H4 (cell line): ENCODE measurements around the gene GALK1. TPM values are rescaled to one million over a fixed set of nuclear protein-coding genes. Genes with fewer than 3 reads are reported as not detected.

Source experiments
- DNase-seq: peaks from one replicate; pipeline ENCODE4 v3.0.0-alpha.2; 2015; ENCODE audit warnings: low spot score
- total RNA-seq: library from RNA; depleted of rRNA; stranded (reverse); fragments of >200 nt; shearing (Covaris generic); gene quantifications from 2 replicates; pipeline ENCODE4 v1.2.3, GENCODE V29; 2014; rRNA removed

GALK1 gene
- total RNA-seq, 1 experiment from 2014 or later = 46.3 TPM

- no peak for DNase-seq
These were observed 39.5 kb downstream of the GALK1 start for GRCh38 chr17:75725504-75725903.

- no peak for DNase-seq
These were observed 40.7 kb downstream of the GALK1 start for GRCh38 chr17:75724016-75725003.

GRCh38 chr17:75723171-75723930 is 41.6 kb downstream of the GALK1 start:
- DNase-seq = no peak

GRCh38 chr17:75722542-75723095 is 42.4 kb downstream of the GALK1 start:
- DNase-seq = no peak

- DNase-seq = no peak
These were observed 42.9 kb downstream of the GALK1 start for GRCh38 chr17:75722076-75722475.

GRCh38 chr17:75721463-75722011 is 43.5 kb downstream of the GALK1 start:
- no peak for DNase-seq

- no peak for DNase-seq
These were observed 44.1 kb downstream of the GALK1 start, which contains the start of gene ITGB4 for GRCh38 chr17:75720656-75721462. Gene ITGB4 (plus strand): TSS chr17:75721459. CDS start chr17:75724704, 3,245 bp downstream.

- DNase-seq = no peak
These were observed 45.3 kb downstream of the GALK1 start for GRCh38 chr17:75719732-75720131.

- no peak for DNase-seq
These were observed 52.5 kb downstream of the GALK1 start for GRCh38 chr17:75712446-75712845.

Other genes with a start within 250 kb of the GALK1 start
- 5.4 and 8.3 TPM in 2 replicates for gene CASKIN2, start 249.7 kb downstream of the GALK1 start, total RNA-seq
- 24.1 and 28.6 TPM in 2 replicates for gene TSEN54, start 248.7 kb downstream of the GALK1 start, total RNA-seq
- 7.8 and 13.0 TPM in 2 replicates for gene LLGL2, start 239.5 kb downstream of the GALK1 start, total RNA-seq
- gene MYO15B, start 177.4 kb downstream of the GALK1 start, total RNA-seq = 0.02 and 1.1 TPM in 2 replicates
- not detected in 2 replicates for gene SMIM5, start 131.8 kb downstream of the GALK1 start, total RNA-seq
- gene RECQL5, start 98.0 kb downstream of the GALK1 start, total RNA-seq = 6.4 and 14.3 TPM in 2 replicates
- 107 and 135 TPM in 2 replicates for gene SAP30BP, start 97.9 kb downstream of the GALK1 start, total RNA-seq
- gene ITGB4, start 43.7 kb downstream of the GALK1 start, total RNA-seq = 0.15 and 0.35 TPM in 2 replicates
- gene UNK, start 19.6 kb upstream of the GALK1 start, total RNA-seq = 24.0 and 29.6 TPM in 2 replicates
- 1.9 and 2.9 TPM in 2 replicates for gene UNC13D, start 79.2 kb upstream of the GALK1 start, total RNA-seq
- 14.8 and 26.3 TPM in 2 replicates for gene WBP2, start 90.1 kb upstream of the GALK1 start, total RNA-seq
- gene TRIM47, start 113.4 kb upstream of the GALK1 start, total RNA-seq = 12.9 and 13.5 TPM in 2 replicates
- gene TRIM65, start 131.8 kb upstream of the GALK1 start, total RNA-seq = 8.4 and 10.5 TPM in 2 replicates
- 39.1 and 54.0 TPM in 2 replicates for gene MRPL38, start 139.7 kb upstream of the GALK1 start, total RNA-seq
- gene FBF1, start 175.8 kb upstream of the GALK1 start, total RNA-seq = 11.2 and 11.8 TPM in 2 replicates
- gene ACOX1, start 214.0 kb upstream of the GALK1 start, total RNA-seq = 30.0 and 31.5 TPM in 2 replicates
- 18.1 and 28.2 TPM in 2 replicates for gene TEN1, start 214.0 kb upstream of the GALK1 start, total RNA-seq
- gene CDK3, start 235.7 kb upstream of the GALK1 start, total RNA-seq = 0.49 and 1.9 TPM in 2 replicates